Uterus (tissue), 4 donors: ENCODE data around the gene DYRK3. TPM values are rescaled to one million over a fixed set of nuclear protein-coding genes. Genes with fewer than 3 reads are reported as not detected.
A peak's percentile ranks its signal among the peaks of the same experiment; 100 is the strongest.

Experiments
- DNase-seq, 2 donors: peaks; one replicate each; pipeline ENCODE4 v3.0.0-alpha.2; 2019 to 2020
- H3K27ac ChIP-seq, 2 donors: fragments of 200-600 bp; sonication (generic); 1 replicate in 1 of 2; 2 replicates in 1 of 2; pipeline ENCODE4 v1.5.1; 2016 to 2018
- H3K27me3 ChIP-seq, 2 donors: fragments of 200-600 bp; sonication (generic); one replicate each; pipeline ENCODE4 v1.5.1; 2018 to 2019; ENCODE audit warnings: control low read depth in 1 of 2
- H3K36me3 ChIP-seq, 2 donors: fragments of 200-600 bp; sonication (generic); one replicate each; pipeline ENCODE4 v1.5.1; 2019; ENCODE audit warnings: control low read depth in 1 of 2
- H3K4me1 ChIP-seq, 2 donors: fragments of 200-600 bp; sonication (generic); one replicate each; pipeline ENCODE4 v1.5.1; 2018 to 2019; ENCODE audit warnings: control low read depth in 1 of 2
- H3K4me3 ChIP-seq, 2 donors: fragments of 200-600 bp; sonication (generic); 1 replicate in 1 of 2; 2 replicates in 1 of 2; pipeline ENCODE4 v1.5.1; 2018 to 2019; ENCODE audit warnings: mild to moderate bottlenecking in 1 of 2
- H3K9me3 ChIP-seq, 2 donors: fragments of 200-600 bp; sonication (generic); one replicate each; pipeline ENCODE4 v1.5.1; 2019; ENCODE audit warnings: control low read depth in 1 of 2
- POLR2A ChIP-seq, 2 donors: fragments of 450-650 bp; IDR thresholded peaks; one replicate each; pipeline ENCODE4 v1.6.1; 2016; ENCODE audit warnings: antibody characterized with exemption in 2 of 2, mild to moderate bottlenecking in 1 of 2, moderate library complexity in 1 of 2
- intact Hi-C: fragments of 100-400 bp; cut with DNase I; formaldehyde crosslinking; loops from one replicate; pipeline ENCODE4 v1.15.1; 2023; ENCODE audit warnings: low total_unique reads
- total RNA-seq, 4 donors: library from RNA; depleted of rRNA in 3 of 4; stranded (reverse); fragments of >200 nt in 3 of 4; gene quantifications; one replicate each; pipeline versions ENCODE4 v1.1.0 to v1.2.4, GENCODE V29; 2014 to 2023
- TF ChIP-seq, protein P1 (sequence below), 4 experiments: fragments of 200-600 bp in 2 of 4; fragments of 450-650 bp in 2 of 4; sonication (generic) in 2 of 4; IDR thresholded peaks; one replicate each; pipeline ENCODE4 v1.5.1; 2016 to 2019; ENCODE audit warnings: antibody characterized with exemption in 4 of 4, mild to moderate bottlenecking in 2 of 4, moderate library complexity in 1 of 4
- donor health status: DM: yes; HTN: yes; CAD: no.

Gene DYRK3
- total RNA-seq, 4 donors from 2014 or later, result 10.8 to 24.7 (median 14.7) TPM

DNA sequence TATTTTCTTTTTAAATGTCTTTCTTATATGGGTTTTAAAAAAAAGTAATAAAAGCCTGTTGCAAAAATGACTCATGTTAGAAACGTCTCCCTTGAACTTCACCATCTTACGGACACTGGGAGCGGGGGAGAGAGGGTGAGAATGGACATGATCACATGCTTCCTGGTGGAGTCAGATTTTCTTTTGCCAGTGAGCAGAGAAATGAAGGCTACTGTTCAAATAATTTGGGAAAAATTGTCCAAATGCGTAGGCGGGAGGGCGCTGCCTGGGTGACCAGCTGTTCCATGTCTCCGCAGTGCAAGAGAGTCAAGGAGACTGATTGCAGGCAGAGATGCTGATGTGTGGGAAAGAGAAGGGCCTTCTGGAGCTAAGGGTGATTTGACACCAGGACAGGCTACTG lies 46.1 kb upstream of the DYRK3 start:
- no peak overlapping the region for H3K4me3 ChIP-seq
- peak; percentile 66 to 75 for DNase-seq
- H3K4me1 ChIP-seq, result no peaks in the 10 kb centered on the region
- no peaks in the 10 kb centered on the region for H3K9me3 ChIP-seq
- no peak for TF ChIP-seq POLR2A (IDR thresholded peaks at IDR 0.05)
- TF ChIP-seq, protein P1, sequence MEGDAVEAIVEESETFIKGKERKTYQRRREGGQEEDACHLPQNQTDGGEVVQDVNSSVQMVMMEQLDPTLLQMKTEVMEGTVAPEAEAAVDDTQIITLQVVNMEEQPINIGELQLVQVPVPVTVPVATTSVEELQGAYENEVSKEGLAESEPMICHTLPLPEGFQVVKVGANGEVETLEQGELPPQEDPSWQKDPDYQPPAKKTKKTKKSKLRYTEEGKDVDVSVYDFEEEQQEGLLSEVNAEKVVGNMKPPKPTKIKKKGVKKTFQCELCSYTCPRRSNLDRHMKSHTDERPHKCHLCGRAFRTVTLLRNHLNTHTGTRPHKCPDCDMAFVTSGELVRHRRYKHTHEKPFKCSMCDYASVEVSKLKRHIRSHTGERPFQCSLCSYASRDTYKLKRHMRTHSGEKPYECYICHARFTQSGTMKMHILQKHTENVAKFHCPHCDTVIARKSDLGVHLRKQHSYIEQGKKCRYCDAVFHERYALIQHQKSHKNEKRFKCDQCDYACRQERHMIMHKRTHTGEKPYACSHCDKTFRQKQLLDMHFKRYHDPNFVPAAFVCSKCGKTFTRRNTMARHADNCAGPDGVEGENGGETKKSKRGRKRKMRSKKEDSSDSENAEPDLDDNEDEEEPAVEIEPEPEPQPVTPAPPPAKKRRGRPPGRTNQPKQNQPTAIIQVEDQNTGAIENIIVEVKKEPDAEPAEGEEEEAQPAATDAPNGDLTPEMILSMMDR (IDR thresholded peaks at IDR 0.05), result no peak
- H3K36me3 ChIP-seq, result no peaks in the 10 kb centered on the region
- H3K27ac ChIP-seq, result peak overlapping the region; percentile 75
- H3K27me3 ChIP-seq, result no peaks in the 10 kb centered on the region
- intact Hi-C loops, result loop anchor here (10.0 kb wide), 1 partner anchor 94 kb away; no protein-coding TSS in a partner anchor

DNA sequence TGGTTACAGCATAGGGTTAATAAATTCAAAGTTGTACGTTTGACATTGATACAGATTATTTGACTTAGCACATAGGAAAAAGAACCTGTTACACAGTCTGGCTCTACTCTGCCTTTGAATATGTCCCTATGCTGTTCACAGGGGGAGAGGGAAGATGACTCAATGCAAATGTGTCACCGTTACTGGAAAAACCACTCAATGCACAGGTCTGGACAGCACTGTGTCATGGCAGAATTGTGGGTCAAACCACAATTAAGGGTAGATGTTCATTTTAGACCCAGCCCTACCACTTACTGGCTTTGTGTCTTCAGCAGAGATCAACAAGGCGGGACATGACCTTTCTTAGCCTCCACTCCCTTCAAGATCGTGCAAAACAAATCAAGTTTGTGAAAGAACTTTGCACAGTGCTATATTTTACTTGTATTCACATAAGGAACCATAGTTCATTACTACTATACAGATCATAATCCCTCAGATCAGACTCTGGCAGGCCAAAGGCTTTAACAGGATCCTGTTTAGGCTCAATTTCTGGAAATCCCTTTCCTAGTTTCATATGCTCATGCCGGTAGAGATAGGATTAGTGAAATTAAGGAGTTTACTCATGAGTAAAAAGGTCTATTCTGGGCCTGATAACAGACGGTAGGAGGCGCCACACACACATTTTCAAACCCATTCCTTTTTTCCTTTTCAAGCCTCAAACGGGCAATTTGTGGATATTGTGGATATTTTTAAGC lies 45.1 kb upstream of the DYRK3 start:
- intact Hi-C loops, result no loop called here
- Histone ChIP-seq H3K4me1 (no peaks in the 10 kb centered on the region), H3K9me3 (no peaks in the 10 kb centered on the region), H3K36me3 (no peaks in the 10 kb centered on the region), H3K4me3 (no peak overlapping the region), H3K27ac (peak overlapping the region; percentile 75), H3K27me3 (no peaks in the 10 kb centered on the region)
- no peak for TF ChIP-seq POLR2A (IDR thresholded peaks at IDR 0.05)
- TF ChIP-seq, protein P1 (IDR thresholded peaks at IDR 0.05), result no peak
- DNase-seq, result no peak

DNA sequence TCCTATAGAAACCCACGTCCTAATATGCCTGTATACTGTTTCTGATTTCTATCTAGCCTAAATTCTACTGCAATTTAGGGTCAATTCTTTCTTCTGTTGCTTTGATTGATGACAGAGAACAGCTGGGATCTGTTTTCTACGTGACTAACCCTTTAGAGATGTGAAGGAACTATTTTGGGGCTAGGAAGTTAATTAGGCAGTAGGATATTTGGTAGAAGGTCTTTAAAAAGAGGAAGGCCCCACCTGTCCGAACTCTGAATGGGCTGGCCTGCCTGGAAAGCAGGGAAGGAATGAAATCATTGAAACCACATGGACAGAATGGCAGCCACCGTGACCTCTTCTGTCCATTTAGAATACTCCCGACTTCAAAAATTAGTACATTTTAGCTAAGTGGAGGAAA lies 44.1 kb upstream of the DYRK3 start:
- H3K4me3 ChIP-seq, result no peak overlapping the region
- no peaks in the 10 kb centered on the region for H3K9me3 ChIP-seq
- H3K36me3 ChIP-seq, result no peaks in the 10 kb centered on the region
- no peaks in the 10 kb centered on the region for H3K27me3 ChIP-seq
- no peak for DNase-seq
- intact Hi-C loops, result no loop called here
- H3K4me1 ChIP-seq, result no peaks in the 10 kb centered on the region
- TF ChIP-seq, protein P1 (IDR thresholded peaks at IDR 0.05), result no peak
- TF ChIP-seq POLR2A (IDR thresholded peaks at IDR 0.05), result no peak
- H3K27ac ChIP-seq, result peak overlapping the region; percentile 75

DNA sequence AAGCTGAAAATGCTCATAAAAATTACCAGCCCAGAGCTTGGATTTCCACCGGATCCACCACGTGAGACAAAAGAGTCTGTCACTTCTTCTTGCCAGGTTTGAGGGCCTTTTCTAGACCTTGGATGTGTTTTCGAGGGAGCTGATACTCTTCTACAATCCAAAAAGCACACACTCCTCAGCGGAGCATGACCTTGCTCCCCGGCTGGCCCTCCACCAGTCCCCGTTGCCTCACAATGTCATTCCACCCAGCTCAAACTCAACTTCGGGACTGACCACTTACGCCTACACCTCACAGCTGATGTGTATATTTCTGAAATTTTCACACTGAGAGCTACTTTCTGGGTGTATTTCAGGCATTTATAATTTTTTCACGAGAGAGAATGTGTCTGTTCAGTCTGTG lies 43.6 kb upstream of the DYRK3 start:
- Histone ChIP-seq H3K9me3 (no peaks in the 10 kb centered on the region), H3K27ac (peak overlapping the region in 1 of 2 donors; percentile 75), H3K36me3 (no peaks in the 10 kb centered on the region), H3K27me3 (no peaks in the 10 kb centered on the region), H3K4me3 (no peak overlapping the region), H3K4me1 (no peaks in the 10 kb centered on the region)
- DNase-seq, result no peak
- intact Hi-C loops, result no loop called here
- no peak for TF ChIP-seq POLR2A (IDR thresholded peaks at IDR 0.05)
- TF ChIP-seq, protein P1 (IDR thresholded peaks at IDR 0.05), result no peak

DNA sequence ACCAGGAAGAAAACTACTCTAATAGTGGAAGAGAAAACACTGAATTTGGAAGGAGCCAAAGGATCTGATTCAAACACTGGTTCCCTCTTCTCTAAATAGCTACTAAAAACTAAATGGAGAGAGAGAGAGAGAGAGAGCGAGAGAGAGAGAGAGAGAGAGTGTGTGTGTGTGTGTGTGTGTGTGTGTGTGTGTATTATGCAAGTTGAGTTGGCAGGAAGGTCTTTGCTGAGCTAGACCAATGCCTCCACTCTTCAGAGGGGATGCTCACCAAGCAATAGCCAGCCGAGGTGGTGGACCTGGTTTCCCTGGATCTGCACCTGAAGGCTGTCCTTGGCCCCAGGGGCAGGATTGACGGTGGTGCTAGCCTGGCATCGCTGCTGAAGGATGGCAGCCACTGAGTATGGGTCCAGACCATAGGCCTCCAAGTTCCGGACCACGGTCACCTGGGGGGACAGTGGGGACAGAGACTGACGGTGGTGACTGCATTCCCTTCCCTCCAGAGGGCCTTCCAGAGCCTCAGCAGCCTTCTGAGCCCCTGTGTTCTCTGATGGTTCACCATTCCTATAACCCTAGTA lies 41.9 kb upstream of the DYRK3 start:
- Histone ChIP-seq H3K4me1 (no peaks in the 10 kb centered on the region), H3K27ac (no peak overlapping the region), H3K36me3 (no peaks in the 10 kb centered on the region), H3K27me3 (no peaks in the 10 kb centered on the region), H3K9me3 (no peaks in the 10 kb centered on the region), H3K4me3 (no peak overlapping the region)
- intact Hi-C loops, result no loop called here
- TF ChIP-seq, protein P1 (IDR thresholded peaks at IDR 0.05), result no peak
- no peak for TF ChIP-seq POLR2A (IDR thresholded peaks at IDR 0.05)
- no peak for DNase-seq
